Measurements from ENCODE around the gene LMBR1.

Gene LMBR1

DNA sequence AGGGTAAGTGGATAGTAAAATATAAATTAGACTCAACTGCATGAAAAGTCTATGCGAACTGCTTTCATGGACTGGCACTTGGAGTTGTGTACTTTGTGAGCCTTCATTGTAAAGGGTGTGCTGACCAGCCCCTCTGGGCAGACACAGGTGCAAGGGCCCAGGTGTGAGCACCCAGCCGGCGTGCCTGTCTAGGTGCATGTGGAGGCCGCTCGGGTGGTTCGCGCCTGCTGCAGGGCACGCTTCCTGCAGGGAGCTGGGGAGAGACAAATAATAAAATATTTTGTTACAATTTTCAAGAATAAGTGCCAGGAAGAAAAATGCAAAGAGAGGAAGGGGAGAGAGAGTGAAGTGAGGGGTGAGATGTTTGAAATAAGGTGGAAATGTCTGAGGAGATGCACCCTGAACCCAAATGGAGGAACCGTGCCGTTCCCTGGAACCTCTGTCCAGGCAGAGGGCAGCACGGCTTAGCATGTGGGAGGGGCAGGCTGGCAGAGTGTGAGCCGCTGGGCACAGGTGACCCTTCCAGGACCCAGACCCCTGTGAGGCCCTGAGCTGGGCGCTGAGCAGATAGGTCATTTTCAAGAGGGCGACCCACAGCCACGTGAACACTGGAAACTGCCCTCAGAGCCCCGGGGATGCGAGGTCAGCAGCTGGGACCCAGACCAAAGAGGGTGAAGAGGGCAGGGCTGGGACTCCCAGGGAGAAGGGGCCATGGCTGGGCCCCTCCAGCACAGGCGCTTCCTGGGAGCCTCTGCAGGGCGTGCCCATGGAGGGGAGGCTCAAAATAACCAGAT, 223.8 kb downstream of the LMBR1 start:
- H3K27ac ChIP-seq (ENCODE audit: low read depth, low read length), result no peak overlapping the region
- no peak overlapping the region for H3K4me3 ChIP-seq (ENCODE audit: insufficient read depth, low read length, poor library complexity, severe bottlenecking)
- no peak overlapping the region for H3K4me2 ChIP-seq (ENCODE audit: low read depth, low read length, poor library complexity, severe bottlenecking)
- no peak for TF ChIP-seq EZH2phosphoT487 (conservative IDR thresholded peaks at IDR 0.05; ENCODE audit: low read length)
- TF ChIP-seq, protein P1, sequence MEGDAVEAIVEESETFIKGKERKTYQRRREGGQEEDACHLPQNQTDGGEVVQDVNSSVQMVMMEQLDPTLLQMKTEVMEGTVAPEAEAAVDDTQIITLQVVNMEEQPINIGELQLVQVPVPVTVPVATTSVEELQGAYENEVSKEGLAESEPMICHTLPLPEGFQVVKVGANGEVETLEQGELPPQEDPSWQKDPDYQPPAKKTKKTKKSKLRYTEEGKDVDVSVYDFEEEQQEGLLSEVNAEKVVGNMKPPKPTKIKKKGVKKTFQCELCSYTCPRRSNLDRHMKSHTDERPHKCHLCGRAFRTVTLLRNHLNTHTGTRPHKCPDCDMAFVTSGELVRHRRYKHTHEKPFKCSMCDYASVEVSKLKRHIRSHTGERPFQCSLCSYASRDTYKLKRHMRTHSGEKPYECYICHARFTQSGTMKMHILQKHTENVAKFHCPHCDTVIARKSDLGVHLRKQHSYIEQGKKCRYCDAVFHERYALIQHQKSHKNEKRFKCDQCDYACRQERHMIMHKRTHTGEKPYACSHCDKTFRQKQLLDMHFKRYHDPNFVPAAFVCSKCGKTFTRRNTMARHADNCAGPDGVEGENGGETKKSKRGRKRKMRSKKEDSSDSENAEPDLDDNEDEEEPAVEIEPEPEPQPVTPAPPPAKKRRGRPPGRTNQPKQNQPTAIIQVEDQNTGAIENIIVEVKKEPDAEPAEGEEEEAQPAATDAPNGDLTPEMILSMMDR (IDR thresholded peaks at IDR 0.05; ENCODE audit: insufficient read depth, low read length, poor library complexity, severe bottlenecking), result no peak
- no peak overlapping the region for H2AFZ ChIP-seq (ENCODE audit: low read depth, low read length, severe bottlenecking)
- H3K9me3 ChIP-seq (ENCODE audit: insufficient read depth, low read length), result no peaks in the 10 kb centered on the region
- no peaks in the 10 kb centered on the region for H3K36me3 ChIP-seq (ENCODE audit: low read length)
- H3F3A ChIP-seq (ENCODE audit: insufficient read depth), result no peaks in the 10 kb centered on the region
- no peaks in the 10 kb centered on the region for H3K27me3 ChIP-seq (ENCODE audit: low read length)
- no peak overlapping the region for H3K9ac ChIP-seq (ENCODE audit: low read length)
- H4K20me1 ChIP-seq (ENCODE audit: low read depth, low read length), result no peaks in the 10 kb centered on the region
- H3K79me2 ChIP-seq (ENCODE audit: insufficient read depth, low read length), result no peaks in the 10 kb centered on the region
- no peaks in the 10 kb centered on the region for H3K9me2 ChIP-seq (replicated peaks; ENCODE audit: insufficient read depth, low read length)

GRCh38 chr7:156668130-156668741, 224.7 kb downstream of the LMBR1 start:
- H3K27me3 ChIP-seq (ENCODE audit: low read length), result no peaks in the 10 kb centered on the region
- TF ChIP-seq, protein P1 (IDR thresholded peaks at IDR 0.05; ENCODE audit: insufficient read depth, low read length, poor library complexity, severe bottlenecking), result no peak
- no peak for TF ChIP-seq EZH2phosphoT487 (conservative IDR thresholded peaks at IDR 0.05; ENCODE audit: low read length)
- H3K4me3 ChIP-seq (ENCODE audit: insufficient read depth, low read length, poor library complexity, severe bottlenecking), result no peak overlapping the region
- no peak overlapping the region for H3K9ac ChIP-seq (ENCODE audit: low read length)
- H3K4me2 ChIP-seq (ENCODE audit: low read depth, low read length, poor library complexity, severe bottlenecking), result no peak overlapping the region
- no peaks in the 10 kb centered on the region for H3F3A ChIP-seq (ENCODE audit: insufficient read depth)
- H3K27ac ChIP-seq (ENCODE audit: low read depth, low read length), result no peak overlapping the region
- H3K79me2 ChIP-seq (ENCODE audit: insufficient read depth, low read length), result no peaks in the 10 kb centered on the region
- H3K9me3 ChIP-seq (ENCODE audit: insufficient read depth, low read length), result no peaks in the 10 kb centered on the region
- H3K9me2 ChIP-seq (replicated peaks; ENCODE audit: insufficient read depth, low read length), result no peaks in the 10 kb centered on the region
- no peak overlapping the region for H2AFZ ChIP-seq (ENCODE audit: low read depth, low read length, severe bottlenecking)
- no peaks in the 10 kb centered on the region for H4K20me1 ChIP-seq (ENCODE audit: low read depth, low read length)
- H3K36me3 ChIP-seq (ENCODE audit: low read length), result no peaks in the 10 kb centered on the region

- no peak overlapping the region for H3K4me3 ChIP-seq (ENCODE audit: insufficient read depth, low read length, poor library complexity, severe bottlenecking)
- H3K27ac ChIP-seq (ENCODE audit: low read depth, low read length), result no peak overlapping the region
- H3K9me2 ChIP-seq (replicated peaks; ENCODE audit: insufficient read depth, low read length), result no peaks in the 10 kb centered on the region
- H4K20me1 ChIP-seq (ENCODE audit: low read depth, low read length), result no peaks in the 10 kb centered on the region
- no peaks in the 10 kb centered on the region for H3K36me3 ChIP-seq (ENCODE audit: low read length)
- H3F3A ChIP-seq (ENCODE audit: insufficient read depth), result no peaks in the 10 kb centered on the region
- no peak overlapping the region for H2AFZ ChIP-seq (ENCODE audit: low read depth, low read length, severe bottlenecking)
- no peaks in the 10 kb centered on the region for H3K79me2 ChIP-seq (ENCODE audit: insufficient read depth, low read length)
- H3K4me2 ChIP-seq (ENCODE audit: low read depth, low read length, poor library complexity, severe bottlenecking), result no peak overlapping the region
- no peaks in the 10 kb centered on the region for H3K27me3 ChIP-seq (ENCODE audit: low read length)
- TF ChIP-seq, protein P1 (IDR thresholded peaks at IDR 0.05; ENCODE audit: insufficient read depth, low read length, poor library complexity, severe bottlenecking), result no peak
- no peak for TF ChIP-seq EZH2phosphoT487 (conservative IDR thresholded peaks at IDR 0.05; ENCODE audit: low read length)
- H3K9ac ChIP-seq (ENCODE audit: low read length), result no peak overlapping the region
- no peaks in the 10 kb centered on the region for H3K9me3 ChIP-seq (ENCODE audit: insufficient read depth, low read length)
Measured at GRCh38 chr7:156667110-156667426, 225.9 kb downstream of the LMBR1 start.
